Measurements from ENCODE around the gene THSD1. TPM values are rescaled to one million over a fixed set of nuclear protein-coding genes. Genes with fewer than 3 reads are reported as not detected.
"Not testable (repeated sequence)": the region's sequence is repeated elsewhere in the genome, so short reads cannot be mapped to it uniquely, and the experiment has no call there.

THSD1 gene
- total RNA-seq, 1 donor from 2014 or later, result 39.4 TPM

DNA sequence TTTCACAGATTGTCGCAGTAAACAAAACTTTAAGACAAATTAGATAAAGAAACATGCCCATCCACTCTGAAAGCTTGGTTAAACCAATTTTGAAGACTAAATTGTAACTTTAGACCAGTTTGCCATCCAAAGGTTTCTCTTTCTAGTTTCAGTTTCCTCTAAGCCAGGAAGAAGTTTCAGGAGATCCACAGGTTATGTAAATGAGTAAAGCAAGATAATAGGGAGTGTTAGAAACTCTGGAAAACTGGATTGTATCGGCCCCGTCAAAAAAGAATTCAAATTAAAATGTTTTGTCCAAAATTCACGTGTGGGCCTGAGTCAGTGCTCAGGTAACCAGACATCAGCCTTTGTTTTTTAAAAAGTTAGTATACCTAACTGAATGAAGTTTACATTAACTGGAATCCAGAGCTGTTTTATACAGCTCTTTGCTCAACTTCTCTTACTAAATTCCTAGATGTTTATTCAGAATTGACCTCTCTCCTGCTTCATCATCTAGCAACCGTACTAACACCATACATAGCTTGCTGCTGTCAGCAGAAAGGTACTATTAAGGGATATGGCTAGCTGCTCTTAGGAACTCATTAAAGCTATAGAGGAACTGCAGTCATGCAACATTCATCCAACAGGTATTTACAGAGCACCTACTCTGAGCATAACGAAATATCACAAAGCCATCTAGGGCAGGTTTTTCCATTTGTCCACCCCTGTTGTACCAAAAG is 43.6 kb downstream of the THSD1 start:
- DNase-seq (ENCODE audit: extremely low read depth, low read depth, low spot score), result not testable (repeated sequence)

DNA sequence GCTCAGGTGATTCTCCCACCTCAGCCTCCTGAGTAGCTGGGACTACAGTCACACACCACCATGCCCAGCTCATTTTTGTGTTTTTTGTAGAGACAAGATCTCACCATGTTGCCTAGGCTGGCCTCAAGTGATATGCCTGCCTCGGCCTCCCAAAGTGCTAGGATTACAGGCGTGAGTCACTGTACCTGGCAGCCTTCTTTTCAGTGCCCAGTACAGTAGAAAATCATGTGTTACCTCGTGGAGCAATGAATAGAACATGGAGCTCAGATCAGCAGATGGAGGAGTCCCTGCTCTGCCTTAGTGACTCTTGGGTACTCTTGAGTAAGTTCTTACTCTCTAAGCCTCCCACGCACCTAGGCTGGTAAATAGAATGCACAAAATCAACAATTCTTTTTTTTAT is 44.7 kb downstream of the THSD1 start:
- DNase-seq (ENCODE audit: extremely low read depth, low read depth, low spot score), result no peak

- DNase-seq (ENCODE audit: extremely low read depth, low read depth, low spot score), result no peak
Measured at GRCh38 chr13:52359534-52359933, 46.4 kb downstream of the THSD1 start.

- no peak for DNase-seq (ENCODE audit: extremely low read depth, low read depth, low spot score)
Measured at GRCh38 chr13:52356327-52356726, 49.6 kb downstream of the THSD1 start.

DNA sequence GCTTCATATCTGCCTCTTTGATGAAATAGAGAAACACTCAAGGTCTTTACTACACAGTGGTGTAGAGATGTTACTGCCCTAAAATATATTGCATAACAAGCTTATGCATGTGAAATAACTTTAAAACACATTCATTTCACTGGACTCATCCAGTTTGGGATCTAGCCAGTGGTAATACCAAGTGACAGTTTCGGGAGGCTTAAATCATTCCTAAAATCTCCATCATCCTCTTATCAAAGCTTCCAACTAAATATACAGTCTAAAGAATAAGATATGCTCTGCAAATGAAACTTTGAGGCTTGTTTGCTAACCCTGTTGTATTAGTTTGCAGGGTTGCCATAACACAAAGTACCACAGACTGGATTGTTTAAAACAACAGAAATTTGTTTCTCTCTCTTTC is 52.8 kb downstream of the THSD1 start:
- DNase-seq (ENCODE audit: extremely low read depth, low read depth, low spot score), result no peak

- DNase-seq (ENCODE audit: extremely low read depth, low read depth, low spot score), result no peak
Measured at GRCh38 chr13:52348983-52349780, 56.8 kb downstream of the THSD1 start.

GRCh38 chr13:52348071-52348470 is 57.9 kb downstream of the THSD1 start:
- no peak for DNase-seq (ENCODE audit: extremely low read depth, low read depth, low spot score)

- no peak for DNase-seq (ENCODE audit: extremely low read depth, low read depth, low spot score)
Measured at GRCh38 chr13:52345631-52346251, 60.2 kb downstream of the THSD1 start.

DNA sequence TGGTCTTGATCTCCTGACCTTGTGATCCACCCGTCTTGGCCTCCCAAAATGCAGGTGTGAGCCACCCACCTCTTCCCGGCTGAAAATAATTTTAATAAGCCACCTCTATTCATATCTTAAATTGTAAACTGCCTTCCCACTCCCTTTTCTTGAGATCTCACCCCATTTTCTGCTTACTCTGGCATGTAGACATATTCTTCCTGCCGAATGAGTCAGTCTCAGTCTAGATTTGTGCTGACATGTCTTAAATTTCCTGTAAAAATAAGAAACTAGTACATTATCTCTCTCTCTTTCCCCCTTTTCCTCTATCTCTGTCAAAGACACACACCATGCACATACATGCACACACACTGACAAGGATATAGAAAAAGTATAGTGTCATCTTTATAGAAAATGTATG is 60.9 kb downstream of the THSD1 start:
- no peak for DNase-seq (ENCODE audit: extremely low read depth, low read depth, low spot score)

DNA sequence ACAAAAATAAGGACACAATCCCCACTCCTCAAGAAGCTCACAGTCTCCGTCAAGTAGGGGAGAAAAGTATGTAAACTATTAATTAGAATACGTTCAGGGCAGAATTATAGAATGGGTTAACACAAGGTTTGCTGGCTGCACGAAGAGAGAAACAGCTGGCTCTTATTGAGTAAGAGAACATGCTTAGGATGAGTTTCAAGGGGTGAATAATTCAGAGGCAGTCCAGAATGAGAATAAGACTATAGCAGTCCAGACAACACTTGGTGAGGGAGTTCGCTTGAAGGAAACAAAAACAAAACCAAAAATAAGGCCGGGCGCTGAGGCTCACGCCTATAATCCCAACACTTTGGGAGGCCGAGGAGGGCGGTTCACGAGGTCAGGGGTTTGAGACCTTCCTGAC is 61.9 kb downstream of the THSD1 start:
- DNase-seq (ENCODE audit: extremely low read depth, low read depth, low spot score), result no peak

- not testable (repeated sequence) for DNase-seq (ENCODE audit: extremely low read depth, low read depth, low spot score)
Measured at GRCh38 chr13:52342203-52342602, 63.8 kb downstream of the THSD1 start.

- DNase-seq (ENCODE audit: extremely low read depth, low read depth, low spot score), result not testable (repeated sequence)
Measured at GRCh38 chr13:52337828-52338455, 68.0 kb downstream of the THSD1 start.

- not testable (repeated sequence) for DNase-seq (ENCODE audit: extremely low read depth, low read depth, low spot score)
Measured at GRCh38 chr13:52334107-52334506, 71.9 kb downstream of the THSD1 start.

DNA sequence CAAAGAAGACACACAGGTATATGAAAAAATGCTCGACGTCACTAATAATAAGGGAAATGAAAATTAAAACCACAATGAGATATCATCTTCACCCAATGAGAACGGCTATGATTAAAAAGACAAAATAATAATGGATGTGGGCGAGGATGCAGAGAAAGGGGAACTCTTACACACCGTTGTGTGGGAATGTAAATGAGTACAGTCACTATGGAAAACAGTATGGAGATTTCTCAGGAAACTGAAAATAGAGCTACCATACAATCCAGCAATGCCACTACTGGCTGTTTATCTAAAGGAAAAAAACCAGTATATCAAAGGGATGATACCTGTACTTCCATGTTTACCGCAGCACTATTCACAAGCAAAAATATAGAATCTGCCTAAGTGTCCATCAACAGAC is 74.1 kb downstream of the THSD1 start:
- not testable (repeated sequence) for DNase-seq (ENCODE audit: extremely low read depth, low read depth, low spot score)

Other genes with a start within 250 kb of the THSD1 start
- 15.4 and 19.0 TPM in 2 replicates for gene NEK3, start 246.6 kb downstream of the THSD1 start, total RNA-seq
- gene VPS36, start 44.5 kb upstream of the THSD1 start, total RNA-seq, result 25.4 and 31.1 TPM in 2 replicates
- 18.4 and 25.1 TPM in 2 replicates for gene CKAP2, start 49.3 kb upstream of the THSD1 start, total RNA-seq
- 0.78 and 6.0 TPM in 2 replicates for gene HNRNPA1L2, start 236.3 kb upstream of the THSD1 start, total RNA-seq
- 39.7 and 54.0 TPM in 2 replicates for gene SUGT1, start 246.7 kb upstream of the THSD1 start, total RNA-seq